Measurements from ENCODE around the gene FRMPD1. TPM values are rescaled to one million over a fixed set of nuclear protein-coding genes. Genes with fewer than 3 reads are reported as not detected.

FRMPD1 gene
- total RNA-seq, 1 donor from 2014 or later = 0.07 TPM

DNA sequence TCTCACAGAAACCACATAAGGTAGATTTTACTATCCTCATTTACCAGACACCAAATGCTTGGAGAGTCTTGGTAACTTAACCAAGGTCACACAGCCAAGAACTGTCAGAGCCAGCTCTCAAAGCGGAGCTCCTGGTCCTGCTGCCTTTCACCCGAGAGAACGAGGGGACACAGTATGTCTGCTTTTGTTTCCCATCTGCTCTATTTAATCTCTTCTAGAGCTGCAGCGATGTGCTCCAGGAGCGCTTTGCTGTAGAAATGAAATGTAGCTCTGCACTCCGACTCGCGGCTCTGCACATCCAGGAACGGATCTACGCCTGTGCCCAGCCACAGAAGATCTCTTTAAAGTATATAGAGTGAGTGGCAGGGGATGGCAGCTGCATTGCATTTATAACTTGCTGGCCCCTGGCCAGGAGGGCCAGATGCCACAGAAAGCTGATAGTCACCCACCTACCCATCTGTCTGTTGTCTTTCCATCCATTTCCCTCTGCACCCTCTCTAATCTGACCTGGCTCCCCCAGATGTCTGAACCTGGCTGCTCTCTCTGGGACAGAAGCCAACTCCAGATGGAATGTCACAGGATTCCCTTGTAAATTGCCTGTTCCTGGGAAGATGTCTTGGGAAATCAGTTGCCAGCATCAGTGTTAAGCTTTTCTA is 81.5 kb downstream of the FRMPD1 start:
- Histone ChIP-seq H3K36me3 (ENCODE audit: insufficient read depth, low read length) (no peaks in the 10 kb centered on the region), H3K4me1 (ENCODE audit: insufficient read depth, low read length) (no peaks in the 10 kb centered on the region), H2AFZ (ENCODE audit: low read depth, low read length) (no peak overlapping the region), H3K27me3 (ENCODE audit: insufficient read depth, low read length) (peaks cover 43% of the 10 kb centered on the region), H3K9ac (ENCODE audit: low read length) (no peak overlapping the region), H3K4me3 (ENCODE audit: insufficient read depth, low read depth, low read length) (no peak overlapping the region), H3K9me3 (ENCODE audit: insufficient read depth, low read depth, low read length) (no peaks in the 10 kb centered on the region), H3K27ac (ENCODE audit: low read depth, low read length) (no peak overlapping the region), H4K20me1 (ENCODE audit: insufficient read depth, low read length) (no peaks in the 10 kb centered on the region), H3K79me2 (ENCODE audit: insufficient read depth, low read length) (no peaks in the 10 kb centered on the region), H3K4me2 (ENCODE audit: low read length) (no peak overlapping the region)
- H3K9me3 Mint-ChIP-seq (ENCODE audit: unreplicated experiment) = peaks cover 2% of the 10 kb centered on the region
- H3K27ac Mint-ChIP-seq (ENCODE audit: unreplicated experiment) = no peak overlapping the region
- no peak for FAIRE-seq
- peaks cover 41% of the 10 kb centered on the region for H3K27me3 Mint-ChIP-seq (ENCODE audit: low read depth, unreplicated experiment)
- H3K36me3 Mint-ChIP-seq (ENCODE audit: low read depth, unreplicated experiment) = no peaks in the 10 kb centered on the region
- TF ChIP-seq EZH2 (IDR thresholded peaks at IDR 0.05; ENCODE audit: insufficient read depth, low read length) = no peak
- TF ChIP-seq, protein P1, sequence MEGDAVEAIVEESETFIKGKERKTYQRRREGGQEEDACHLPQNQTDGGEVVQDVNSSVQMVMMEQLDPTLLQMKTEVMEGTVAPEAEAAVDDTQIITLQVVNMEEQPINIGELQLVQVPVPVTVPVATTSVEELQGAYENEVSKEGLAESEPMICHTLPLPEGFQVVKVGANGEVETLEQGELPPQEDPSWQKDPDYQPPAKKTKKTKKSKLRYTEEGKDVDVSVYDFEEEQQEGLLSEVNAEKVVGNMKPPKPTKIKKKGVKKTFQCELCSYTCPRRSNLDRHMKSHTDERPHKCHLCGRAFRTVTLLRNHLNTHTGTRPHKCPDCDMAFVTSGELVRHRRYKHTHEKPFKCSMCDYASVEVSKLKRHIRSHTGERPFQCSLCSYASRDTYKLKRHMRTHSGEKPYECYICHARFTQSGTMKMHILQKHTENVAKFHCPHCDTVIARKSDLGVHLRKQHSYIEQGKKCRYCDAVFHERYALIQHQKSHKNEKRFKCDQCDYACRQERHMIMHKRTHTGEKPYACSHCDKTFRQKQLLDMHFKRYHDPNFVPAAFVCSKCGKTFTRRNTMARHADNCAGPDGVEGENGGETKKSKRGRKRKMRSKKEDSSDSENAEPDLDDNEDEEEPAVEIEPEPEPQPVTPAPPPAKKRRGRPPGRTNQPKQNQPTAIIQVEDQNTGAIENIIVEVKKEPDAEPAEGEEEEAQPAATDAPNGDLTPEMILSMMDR (IDR thresholded peaks at IDR 0.05; ENCODE audit: insufficient read depth, low read depth, low read length) = no peak
- peaks cover 15% of the 10 kb centered on the region for H3K4me1 Mint-ChIP-seq (ENCODE audit: low read depth, unreplicated experiment)
- no peak overlapping the region for H3K4me3 Mint-ChIP-seq (ENCODE audit: unreplicated experiment)
- DNase-seq (ENCODE audit: low read depth) = no peak

DNA sequence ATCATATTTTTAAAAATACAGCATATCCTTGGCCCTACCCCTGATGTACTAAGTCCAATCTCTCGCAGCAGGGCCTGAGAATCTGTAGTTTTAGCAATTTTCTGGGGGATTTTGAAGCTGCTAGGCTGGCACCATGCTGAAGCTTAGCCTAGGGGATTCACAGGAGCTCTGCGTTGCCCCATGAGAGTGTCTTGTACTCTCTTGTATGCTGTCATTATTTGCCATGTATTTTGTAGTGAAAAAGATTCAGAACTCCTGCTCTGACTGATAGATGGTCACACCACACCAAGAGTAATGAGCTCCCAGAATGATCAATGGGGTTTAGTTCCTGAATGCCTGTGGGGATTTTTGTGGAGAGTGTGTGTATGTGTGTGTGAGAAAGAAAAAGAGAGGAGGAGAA is 82.2 kb downstream of the FRMPD1 start:
- H3K79me2 ChIP-seq (ENCODE audit: insufficient read depth, low read length) = no peaks in the 10 kb centered on the region
- H3K4me3 ChIP-seq (ENCODE audit: insufficient read depth, low read depth, low read length) = no peak overlapping the region
- H3K27me3 Mint-ChIP-seq (ENCODE audit: low read depth, unreplicated experiment) = peaks cover 39% of the 10 kb centered on the region
- H3K4me3 Mint-ChIP-seq (ENCODE audit: unreplicated experiment) = no peak overlapping the region
- FAIRE-seq (no peak), DNase-seq (ENCODE audit: low read depth) (no peak)
- H3K4me1 Mint-ChIP-seq (ENCODE audit: low read depth, unreplicated experiment) = peaks cover 15% of the 10 kb centered on the region
- no peak overlapping the region for H2AFZ ChIP-seq (ENCODE audit: low read depth, low read length)
- H3K36me3 ChIP-seq (ENCODE audit: insufficient read depth, low read length) = no peaks in the 10 kb centered on the region
- peaks cover 44% of the 10 kb centered on the region for H3K27me3 ChIP-seq (ENCODE audit: insufficient read depth, low read length)
- H3K9ac ChIP-seq (ENCODE audit: low read length) = no peak overlapping the region
- H3K4me1 ChIP-seq (ENCODE audit: insufficient read depth, low read length) = no peaks in the 10 kb centered on the region
- TF ChIP-seq EZH2 (IDR thresholded peaks at IDR 0.05; ENCODE audit: insufficient read depth, low read length) = no peak
- TF ChIP-seq, protein P1 (IDR thresholded peaks at IDR 0.05; ENCODE audit: insufficient read depth, low read depth, low read length) = no peak
- H3K27ac Mint-ChIP-seq (ENCODE audit: unreplicated experiment) = no peak overlapping the region
- no peaks in the 10 kb centered on the region for H3K36me3 Mint-ChIP-seq (ENCODE audit: low read depth, unreplicated experiment)
- H4K20me1 ChIP-seq (ENCODE audit: insufficient read depth, low read length) = no peaks in the 10 kb centered on the region
- no peak overlapping the region for H3K4me2 ChIP-seq (ENCODE audit: low read length)
- peaks cover 2% of the 10 kb centered on the region for H3K9me3 Mint-ChIP-seq (ENCODE audit: unreplicated experiment)
- H3K27ac ChIP-seq (ENCODE audit: low read depth, low read length) = no peak overlapping the region
- H3K9me3 ChIP-seq (ENCODE audit: insufficient read depth, low read depth, low read length) = no peaks in the 10 kb centered on the region

GRCh38 chr9:37739222-37739621 is 88.5 kb downstream of the FRMPD1 start:
- H4K20me1 ChIP-seq (ENCODE audit: insufficient read depth, low read length) = no peaks in the 10 kb centered on the region
- H3K9me3 ChIP-seq (ENCODE audit: insufficient read depth, low read depth, low read length) = no peaks in the 10 kb centered on the region
- H3K4me2 ChIP-seq (ENCODE audit: low read length) = no peak overlapping the region
- no peak overlapping the region for H2AFZ ChIP-seq (ENCODE audit: low read depth, low read length)
- H3K79me2 ChIP-seq (ENCODE audit: insufficient read depth, low read length) = no peaks in the 10 kb centered on the region
- H3K4me1 ChIP-seq (ENCODE audit: insufficient read depth, low read length) = no peaks in the 10 kb centered on the region
- H3K27me3 Mint-ChIP-seq (ENCODE audit: low read depth, unreplicated experiment) = peaks cover 39% of the 10 kb centered on the region
- H3K4me3 ChIP-seq (ENCODE audit: insufficient read depth, low read depth, low read length) = no peak overlapping the region
- no peak for FAIRE-seq
- H3K27me3 ChIP-seq (ENCODE audit: insufficient read depth, low read length) = peaks cover 27% of the 10 kb centered on the region
- no peak overlapping the region for H3K27ac Mint-ChIP-seq (ENCODE audit: unreplicated experiment)
- H3K36me3 ChIP-seq (ENCODE audit: insufficient read depth, low read length) = no peaks in the 10 kb centered on the region
- H3K9me3 Mint-ChIP-seq (ENCODE audit: unreplicated experiment) = no peaks in the 10 kb centered on the region
- no peak overlapping the region for H3K9ac ChIP-seq (ENCODE audit: low read length)
- H3K4me1 Mint-ChIP-seq (ENCODE audit: low read depth, unreplicated experiment) = no peaks in the 10 kb centered on the region
- no peak overlapping the region for H3K27ac ChIP-seq (ENCODE audit: low read depth, low read length)
- TF ChIP-seq, protein P1 (IDR thresholded peaks at IDR 0.05; ENCODE audit: insufficient read depth, low read depth, low read length) = no peak
- no peak for TF ChIP-seq EZH2 (IDR thresholded peaks at IDR 0.05; ENCODE audit: insufficient read depth, low read length)
- DNase-seq (ENCODE audit: low read depth) = no peak
- H3K4me3 Mint-ChIP-seq (ENCODE audit: unreplicated experiment) = no peak overlapping the region
- H3K36me3 Mint-ChIP-seq (ENCODE audit: low read depth, unreplicated experiment) = no peaks in the 10 kb centered on the region
